Measurements from ENCODE around the gene AMACR. TPM values are rescaled to one million over a fixed set of nuclear protein-coding genes. Genes with fewer than 3 reads are reported as not detected.

The AMACR gene
- total and polyA plus RNA-seq, 2 of the 13 experiments (the other 11 are each of a cell fraction or from before 2014, with no cell fraction given): 8.9 to 19.7 TPM

DNA sequence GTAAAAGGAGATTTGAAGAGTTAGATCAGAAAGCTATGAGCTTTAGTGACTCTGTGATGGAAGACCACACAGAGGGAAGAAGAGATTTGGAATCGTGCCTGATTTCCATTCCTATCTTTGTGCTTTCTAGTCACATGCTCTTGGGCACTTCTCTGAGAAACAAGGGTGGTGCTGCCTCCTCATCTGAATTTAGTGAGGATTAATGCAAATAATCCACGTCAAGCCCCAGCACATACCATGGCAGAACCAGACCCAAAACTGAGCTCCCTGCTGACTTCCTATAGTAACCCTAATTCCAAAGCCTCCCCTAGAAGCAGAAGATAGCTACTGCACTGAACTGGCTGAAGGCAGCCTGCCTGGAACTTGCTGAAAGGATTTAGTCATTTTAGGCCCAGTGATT is 41.0 kb downstream of the AMACR start:
- ChIA-PET POLR2A (no interaction called here), CTCF (ENCODE audit: low intra/inter-chr PET ratio, low total read pairs) (no interaction called here)
- Histone ChIP-seq H3K4me3 (replicated peaks in 1 of 3; ENCODE audit: insufficient read depth in 1 of 3, low read depth in 2 of 3, low read length in 3 of 3) (no peak overlapping the region), H3K36me3 (replicated peaks in 1 of 2; ENCODE audit: control insufficient read depth in 1 of 2, insufficient read depth in 2 of 2, low read length in 2 of 2) (no peaks in the 10 kb centered on the region), H3K27me3 (ENCODE audit: control insufficient read depth in 1 of 2, insufficient read depth in 2 of 2, low read length in 2 of 2) (no peaks in the 10 kb centered on the region; a peak in 1 of 5 replicates), H3K27ac (ENCODE audit: extremely low read length, insufficient read depth, low read length) (no peak overlapping the region), H3K4me1 (ENCODE audit: insufficient read depth, low read length) (no peaks in the 10 kb centered on the region), H3K9ac (ENCODE audit: insufficient read depth, low read depth, low read length) (no peak overlapping the region), H3K4me2 (ENCODE audit: low read depth, low read length) (no peak overlapping the region), H3K79me2 (ENCODE audit: insufficient read depth, low read length) (no peaks in the 10 kb centered on the region), H3K9me3 (ENCODE audit: low read length) (no peaks in the 10 kb centered on the region), H2AFZ (ENCODE audit: low read length) (no peak overlapping the region), H4K20me1 (ENCODE audit: insufficient read depth, low read length) (no peaks in the 10 kb centered on the region)
- no TSS peak for BruUV-seq (replicated peaks)
- intact Hi-C loops (cut with micrococcal nuclease; ENCODE audit: unreplicated experiment) (no loop called here), in situ Hi-C loops (cut with HindIII; ENCODE audit: extremely low pct_ligation_motif_present, low pct_unique_long_range_greater_than_20kb) (no loop called here)
- DNase-seq (ENCODE audit: low spot score) (no peak), FAIRE-seq (no peak), ATAC-seq (no peak)
- TF ChIP-seq TEAD3 (CRISPR knock-in tag; optimal IDR thresholded peaks at IDR 0.05; ENCODE audit: borderline replicate concordance) (no peak), NR2F6 (IDR thresholded peaks at IDR 0.05) (no peak), NR2F6 (CRISPR knock-in tag; IDR thresholded peaks at IDR 0.05) (no peak), ZNF383 (CRISPR knock-in tag; IDR thresholded peaks at IDR 0.05; ENCODE audit: borderline replicate concordance) (no peak), ZMYM4 (CRISPR knock-in tag; IDR thresholded peaks at IDR 0.05) (no peak), MXD4 (CRISPR knock-in tag; IDR thresholded peaks at IDR 0.05) (no peak), ELF3 (CRISPR knock-in tag; IDR thresholded peaks at IDR 0.05) (no peak), ZNF607 (CRISPR knock-in tag; IDR thresholded peaks at IDR 0.05; ENCODE audit: borderline replicate concordance) (no peak), RBFOX2 (IDR thresholded peaks at IDR 0.05; ENCODE audit: low read depth, low read length) (no peak), ZNF879 (CRISPR knock-in tag; IDR thresholded peaks at IDR 0.05) (no peak)
- TF ChIP-seq, protein P1, sequence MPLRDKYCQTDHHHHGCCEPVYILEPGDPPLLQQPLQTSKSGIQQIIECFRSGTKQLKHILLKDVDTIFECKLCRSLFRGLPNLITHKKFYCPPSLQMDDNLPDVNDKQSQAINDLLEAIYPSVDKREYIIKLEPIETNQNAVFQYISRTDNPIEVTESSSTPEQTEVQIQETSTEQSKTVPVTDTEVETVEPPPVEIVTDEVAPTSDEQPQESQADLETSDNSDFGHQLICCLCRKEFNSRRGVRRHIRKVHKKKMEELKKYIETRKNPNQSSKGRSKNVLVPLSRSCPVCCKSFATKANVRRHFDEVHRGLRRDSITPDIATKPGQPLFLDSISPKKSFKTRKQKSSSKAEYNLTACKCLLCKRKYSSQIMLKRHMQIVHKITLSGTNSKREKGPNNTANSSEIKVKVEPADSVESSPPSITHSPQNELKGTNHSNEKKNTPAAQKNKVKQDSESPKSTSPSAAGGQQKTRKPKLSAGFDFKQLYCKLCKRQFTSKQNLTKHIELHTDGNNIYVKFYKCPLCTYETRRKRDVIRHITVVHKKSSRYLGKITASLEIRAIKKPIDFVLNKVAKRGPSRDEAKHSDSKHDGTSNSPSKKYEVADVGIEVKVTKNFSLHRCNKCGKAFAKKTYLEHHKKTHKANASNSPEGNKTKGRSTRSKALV (CRISPR knock-in tag; IDR thresholded peaks at IDR 0.05): no peak
- TF ChIP-seq, protein P2, sequence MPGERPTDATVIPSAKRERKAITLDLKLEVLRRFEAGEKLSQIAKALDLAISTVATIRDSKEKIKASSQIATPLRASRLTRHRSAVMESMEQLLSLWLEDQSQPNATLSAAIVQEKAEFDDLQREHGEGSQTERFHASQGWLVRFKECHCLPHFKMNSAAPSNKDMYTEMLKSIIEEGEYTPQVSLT (CRISPR knock-in tag; IDR thresholded peaks at IDR 0.05; ENCODE audit: borderline replicate concordance, low read depth): no peak
- WGBS (ENCODE audit: low lambda C conversion rate): 20% methylated on average over 2 of the region's 2 CpGs
